Embryonic facial prominence (tissue), 1 donor: ENCODE measurements around the gene KSR2.
"Not testable (repeated sequence)": the region's sequence is repeated elsewhere in the genome, so short reads cannot be mapped to it uniquely, and the experiment has no call there.

Source experiments
- DNase-seq: peaks from one replicate; pipeline ENCODE4 v3.0.0-alpha.2; 2016; ENCODE audit errors: extremely low spot score

The KSR2 gene

GRCh38 chr12:117640511-117640910, 328.3 kb downstream of the KSR2 start:
- no peak for DNase-seq

- DNase-seq, result no peak
These were observed 339.3 kb downstream of the KSR2 start for GRCh38 chr12:117629454-117629853.

GRCh38 chr12:117628711-117629110, 340.1 kb downstream of the KSR2 start:
- DNase-seq, result not testable (repeated sequence)

DNA sequence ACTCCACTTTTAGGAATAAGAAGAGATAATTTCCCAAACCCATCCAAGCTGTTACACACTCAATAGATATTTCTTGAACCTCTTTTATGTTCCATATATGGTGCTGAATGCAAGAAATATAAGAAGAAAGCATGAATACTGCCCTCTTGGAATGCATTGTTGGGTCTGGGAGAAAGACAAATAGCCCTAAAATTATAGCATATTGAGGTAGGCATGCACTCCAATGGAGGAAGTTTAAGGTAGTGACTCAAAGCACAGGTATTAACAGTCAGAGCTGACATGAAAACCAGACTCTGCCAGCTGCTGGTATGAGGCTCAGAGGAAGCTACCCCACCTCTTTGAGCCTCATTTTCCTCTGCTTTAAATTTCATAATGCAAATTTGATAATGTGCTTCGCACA, 346.0 kb downstream of the KSR2 start:
- no peak for DNase-seq

DNA sequence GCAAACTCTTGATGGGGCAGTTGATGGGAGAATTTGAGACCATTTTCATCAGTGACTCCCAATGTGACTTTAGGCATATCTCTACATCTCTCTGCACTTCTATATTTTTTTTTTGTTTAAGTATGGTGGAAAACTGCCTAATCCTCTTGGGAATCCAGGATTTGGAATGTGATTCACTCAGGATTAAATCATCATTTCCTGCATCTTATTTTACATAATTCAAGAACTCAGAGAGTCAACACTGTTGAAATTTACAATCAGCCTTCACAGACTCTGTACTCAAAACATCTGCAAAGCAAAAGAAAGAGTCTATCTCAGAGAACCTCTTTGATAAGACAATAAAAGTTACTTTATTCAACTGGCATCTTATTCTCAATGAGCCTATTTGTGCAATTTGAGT, 346.7 kb downstream of the KSR2 start:
- DNase-seq, result no peak

- DNase-seq, result no peak
These were observed 361.0 kb downstream of the KSR2 start for GRCh38 chr12:117607778-117608177.

- DNase-seq, result no peak
These were observed 361.8 kb downstream of the KSR2 start for GRCh38 chr12:117606945-117607344.

- DNase-seq, result no peak
These were observed 362.8 kb downstream of the KSR2 start for GRCh38 chr12:117606024-117606423.

GRCh38 chr12:117603316-117604113, 365.3 kb downstream of the KSR2 start:
- DNase-seq, result no peak

GRCh38 chr12:117599849-117600248, 368.9 kb downstream of the KSR2 start:
- no peak for DNase-seq

DNA sequence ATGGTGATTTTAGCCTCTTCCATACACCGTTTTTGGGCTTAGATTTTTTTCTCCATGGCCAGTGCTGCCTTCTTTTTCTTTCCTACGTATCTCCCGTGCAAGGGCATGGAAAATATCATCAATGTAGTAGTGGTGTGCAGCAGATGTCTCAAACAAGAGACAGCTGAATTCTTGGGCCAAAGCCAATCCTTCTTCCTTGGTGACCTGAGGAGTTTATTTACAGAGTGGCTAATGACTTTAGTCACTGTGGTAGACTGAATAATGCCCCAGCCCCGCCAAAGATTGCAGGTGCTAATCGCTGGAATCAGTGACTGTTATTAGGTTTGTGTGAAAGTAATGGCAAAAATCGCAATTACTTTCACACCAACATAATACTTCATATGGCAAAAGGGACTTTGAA, 371.8 kb downstream of the KSR2 start:
- DNase-seq, result no peak

- no peak for DNase-seq
These were observed 373.0 kb downstream of the KSR2 start for GRCh38 chr12:117595751-117596150.

GRCh38 chr12:117594481-117594880, 374.3 kb downstream of the KSR2 start:
- no peak for DNase-seq

GRCh38 chr12:117593815-117594400, 374.9 kb downstream of the KSR2 start:
- no peak for DNase-seq

DNA sequence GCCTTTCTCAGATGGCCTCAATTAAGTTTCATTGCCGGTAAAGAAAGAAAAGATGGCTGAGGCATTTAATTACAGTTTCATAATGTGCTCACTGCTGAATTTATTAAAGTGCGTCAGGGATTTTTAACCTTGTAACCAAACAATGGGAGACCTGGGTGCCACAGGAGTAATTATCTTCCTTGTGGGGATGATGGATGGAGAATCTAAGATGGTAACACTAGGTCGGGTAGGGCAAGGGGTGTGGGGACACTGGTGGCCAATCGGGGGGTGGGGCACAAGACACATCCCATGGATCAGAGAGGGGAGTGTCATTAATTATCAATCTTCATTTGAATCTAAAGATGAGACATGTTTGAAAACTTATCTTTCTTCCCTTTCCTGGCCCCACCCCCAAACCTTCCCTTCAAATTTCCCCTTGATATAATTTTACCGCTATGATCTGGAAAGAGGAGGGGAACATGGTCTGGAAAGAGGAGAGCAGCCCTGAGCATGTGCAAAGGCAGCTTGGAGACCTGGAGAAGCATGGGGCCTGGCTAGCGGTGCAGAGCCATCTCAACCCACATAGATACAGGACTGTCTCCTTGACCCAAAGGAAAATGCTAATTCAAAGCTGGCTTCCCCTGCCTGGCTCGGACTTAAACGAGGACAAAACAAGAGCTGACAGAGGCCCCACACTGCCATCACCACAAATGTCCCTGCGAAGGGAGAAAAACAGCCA, 376.0 kb downstream of the KSR2 start:
- DNase-seq, result no peak

DNA sequence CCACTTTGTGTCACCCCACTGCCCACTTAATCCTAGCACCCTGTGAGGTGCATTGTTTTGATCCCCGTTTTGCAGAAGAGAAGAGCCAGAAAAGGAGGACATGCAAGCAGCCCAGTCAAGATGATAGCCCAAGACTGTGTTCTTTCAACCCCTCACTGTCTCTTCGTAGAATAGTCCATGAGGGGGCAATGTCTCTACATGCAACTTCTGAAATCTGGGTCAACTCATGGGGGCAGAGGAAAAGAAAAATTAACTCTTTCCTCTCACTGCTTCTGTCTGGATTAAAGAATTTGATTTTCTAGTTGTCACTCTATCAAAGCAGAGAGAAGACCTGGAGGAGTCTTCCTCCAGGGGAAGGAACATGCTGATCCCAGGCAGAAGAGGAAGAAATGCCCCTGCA, 377.8 kb downstream of the KSR2 start:
- DNase-seq, result no peak

GRCh38 chr12:117590386-117590785, 378.4 kb downstream of the KSR2 start:
- DNase-seq, result no peak

- DNase-seq, result no peak
These were observed 379.8 kb downstream of the KSR2 start for GRCh38 chr12:117589021-117589420.

DNA sequence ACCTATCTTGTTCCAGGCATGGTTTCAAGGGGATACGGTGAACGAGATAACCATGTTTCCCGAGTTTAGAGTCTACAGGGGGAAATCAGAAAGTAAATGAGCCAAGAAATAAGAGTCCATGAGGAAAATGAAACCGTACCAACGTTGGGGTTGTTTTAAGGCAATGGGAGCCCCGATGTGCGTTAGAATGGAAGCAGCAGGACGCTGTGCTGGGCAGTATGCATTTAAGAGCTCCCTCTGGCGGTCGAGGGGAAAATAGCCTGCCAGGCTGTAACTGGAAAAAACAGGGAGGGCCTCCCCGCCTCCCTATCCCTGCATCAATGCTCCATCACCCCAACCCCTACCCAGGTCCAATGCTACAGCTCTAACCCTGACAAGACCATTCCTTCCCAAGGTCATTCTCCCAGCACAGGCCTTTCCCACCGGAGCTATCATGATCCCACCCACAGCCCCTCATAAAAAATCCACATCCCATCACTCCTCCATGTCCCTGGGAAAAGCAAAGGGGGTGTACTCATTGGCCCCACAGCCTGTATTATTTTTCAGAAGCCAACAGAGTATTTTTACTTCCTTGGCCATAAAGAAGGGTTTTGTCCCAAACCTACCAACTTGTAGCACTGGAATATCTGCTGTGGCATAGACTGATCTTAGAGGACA, 381.0 kb downstream of the KSR2 start:
- no peak for DNase-seq

GRCh38 chr12:117583677-117584225, 385.0 kb downstream of the KSR2 start:
- DNase-seq, result no peak

DNA sequence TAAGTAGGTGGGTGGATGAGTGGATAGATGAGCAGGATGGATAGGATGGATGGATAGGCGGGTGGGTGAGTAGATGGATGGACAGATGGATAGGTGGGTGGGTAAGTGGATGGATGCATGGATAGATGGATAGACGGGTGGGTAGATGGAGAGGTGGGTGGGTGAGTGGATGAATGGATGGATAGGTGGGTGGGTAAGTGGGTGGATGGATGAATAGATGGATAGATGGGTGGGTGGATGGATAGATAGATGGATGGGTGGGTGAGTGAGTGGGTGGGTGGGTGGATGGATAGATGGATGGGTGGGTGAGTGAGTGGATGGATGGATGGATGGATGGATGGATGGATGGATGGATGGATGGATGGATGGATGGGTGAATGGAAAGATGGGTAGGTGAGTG, 385.7 kb downstream of the KSR2 start:
- DNase-seq, result no peak

DNA sequence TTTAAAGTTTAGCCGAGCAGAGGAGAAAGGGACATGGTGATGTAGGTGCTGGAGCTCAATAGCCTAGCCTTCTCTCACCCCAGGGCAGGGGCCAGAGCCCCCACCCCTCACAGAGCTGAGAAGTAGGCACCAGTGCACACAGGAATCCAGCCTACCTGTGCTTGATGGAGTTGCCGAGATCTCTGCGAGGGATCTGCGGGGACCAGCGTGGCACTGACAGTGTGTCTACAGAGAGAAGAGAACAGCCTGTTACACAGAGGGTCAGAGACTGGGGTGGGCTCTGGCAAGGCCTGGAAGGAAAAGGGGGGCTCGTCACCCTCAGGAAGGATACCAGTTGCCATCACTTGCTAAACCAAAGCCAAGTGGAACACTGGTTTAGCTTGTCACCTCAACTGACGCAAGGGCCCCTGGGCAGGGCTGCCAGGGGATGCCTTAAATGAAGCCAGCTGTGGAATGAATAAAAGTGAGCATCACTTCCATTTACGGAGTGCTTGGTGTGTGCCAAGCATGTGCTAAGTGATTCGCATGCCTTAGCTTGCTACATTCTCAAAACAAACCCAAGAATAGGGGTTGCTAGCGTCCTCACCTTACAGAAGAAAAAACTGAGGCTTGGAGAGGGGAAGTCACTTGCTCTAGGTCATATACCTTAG, 386.5 kb downstream of the KSR2 start:
- no peak for DNase-seq
